Nephron (organoid): ENCODE measurements around the gene LTB.
A peak's percentile ranks its signal among the peaks of the same experiment; 100 is the strongest.

Source experiments
- H3K27ac Mint-ChIP-seq, 3 experiments: 2 replicates each; pipeline ENCODE4 v1.8.0; 2020; ENCODE audit warnings: mixed read lengths in 3 of 3, mild to moderate bottlenecking in 2 of 3, moderate library complexity in 1 of 3
- H3K27me3 Mint-ChIP-seq: 2 replicates; pipeline ENCODE4 v1.8.0; 2021; ENCODE audit warnings: low read depth, mild to moderate bottlenecking, moderate library complexity, mixed read lengths
- H3K36me3 Mint-ChIP-seq: 2 replicates; pipeline ENCODE4 v1.8.0; 2020; ENCODE audit warnings: low read depth, mixed read lengths
- H3K4me1 Mint-ChIP-seq: 2 replicates; pipeline ENCODE4 v1.8.0; 2020; ENCODE audit warnings: mixed read lengths
- H3K4me3 Mint-ChIP-seq, 3 experiments: 2 replicates each; pipeline ENCODE4 v1.8.0; 2020; ENCODE audit warnings: mild to moderate bottlenecking in 3 of 3, mixed read lengths in 3 of 3, moderate library complexity in 2 of 3
- H3K9me3 Mint-ChIP-seq: 2 replicates; pipeline ENCODE4 v1.8.0; 2020; ENCODE audit warnings: mixed read lengths
- CTCF ChIP-seq, 3 experiments: fragments of 200-600 bp; sonication (generic); IDR thresholded peaks; one replicate each; pipeline ENCODE4 v1.5.0; 2021; ENCODE audit warnings: antibody characterized with exemption in 3 of 3; ENCODE audit not compliant: unreplicated experiment in 3 of 3

Gene LTB

GRCh38 chr6:31575335-31575901, 6.8 kb downstream of the LTB start, which contains the start of gene TNF:
Gene TNF, plus strand, starts transcription at chr6:31575565. Its CDS starts 177 bp downstream, at chr6:31575742.
- Mint-ChIP-seq H3K27me3 (peaks cover 21% of the 10 kb centered on the region), H3K4me1 (peaks cover 2% of the 10 kb centered on the region), H3K27ac (no peak within 1 kb of the TSS), H3K36me3 (no peaks in the 10 kb centered on the region), H3K4me3 (peak within 1 kb of the TSS in 1 of 3 experiments; percentile 2), H3K9me3 (no peaks in the 10 kb centered on the region)
- no peak for TF ChIP-seq CTCF (IDR thresholded peaks at IDR 0.05; ENCODE audit: unreplicated experiment in 3 of 3)

DNA sequence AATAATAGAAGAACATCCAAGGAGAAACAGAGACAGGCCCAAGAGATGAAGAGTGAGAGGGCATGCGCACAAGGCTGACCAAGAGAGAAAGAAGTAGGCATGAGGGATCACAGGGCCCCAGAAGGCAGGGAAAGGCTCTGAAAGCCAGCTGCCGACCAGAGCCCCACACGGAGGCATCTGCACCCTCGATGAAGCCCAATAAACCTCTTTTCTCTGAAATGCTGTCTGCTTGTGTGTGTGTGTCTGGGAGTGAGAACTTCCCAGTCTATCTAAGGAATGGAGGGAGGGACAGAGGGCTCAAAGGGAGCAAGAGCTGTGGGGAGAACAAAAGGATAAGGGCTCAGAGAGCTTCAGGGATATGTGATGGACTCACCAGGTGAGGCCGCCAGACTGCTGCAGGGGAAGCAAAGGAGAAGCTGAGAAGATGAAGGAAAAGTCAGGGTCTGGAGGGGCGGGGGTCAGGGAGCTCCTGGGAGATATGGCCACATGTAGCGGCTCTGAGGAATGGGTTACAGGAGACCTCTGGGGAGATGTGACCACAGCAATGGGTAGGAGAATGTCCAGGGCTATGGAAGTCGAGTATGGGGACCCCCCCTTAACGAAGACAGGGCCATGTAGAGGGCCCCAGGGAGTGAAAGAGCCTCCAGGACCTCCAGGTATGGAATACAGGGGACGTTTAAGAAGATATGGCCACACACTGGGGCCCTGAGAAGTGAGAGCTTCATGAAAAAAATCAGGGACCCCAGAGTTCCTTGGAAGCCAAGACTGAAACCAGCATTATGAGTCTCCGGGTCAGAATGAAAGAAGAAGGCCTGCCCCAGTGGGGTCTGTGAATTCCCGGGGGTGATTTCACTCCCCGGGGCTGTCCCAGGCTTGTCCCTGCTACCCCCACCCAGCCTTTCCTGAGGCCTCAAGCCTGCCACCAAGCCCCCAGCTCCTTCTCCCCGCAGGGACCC, 7.8 kb downstream of the LTB start:
- Mint-ChIP-seq H3K4me3 (no peak overlapping the region), H3K4me1 (no peaks in the 10 kb centered on the region), H3K36me3 (no peaks in the 10 kb centered on the region), H3K27me3 (peaks cover 18% of the 10 kb centered on the region), H3K9me3 (no peaks in the 10 kb centered on the region), H3K27ac (no peak overlapping the region)
- no peak for TF ChIP-seq CTCF (IDR thresholded peaks at IDR 0.05; ENCODE audit: unreplicated experiment in 3 of 3)

- H3K4me1 Mint-ChIP-seq = no peaks in the 10 kb centered on the region
- no peaks in the 10 kb centered on the region for H3K9me3 Mint-ChIP-seq
- no peak overlapping the region for H3K4me3 Mint-ChIP-seq
- no peak for TF ChIP-seq CTCF (IDR thresholded peaks at IDR 0.05; ENCODE audit: unreplicated experiment in 3 of 3)
- no peak overlapping the region for H3K27ac Mint-ChIP-seq
- H3K27me3 Mint-ChIP-seq = peaks cover 21% of the 10 kb centered on the region
- H3K36me3 Mint-ChIP-seq = no peaks in the 10 kb centered on the region
These were observed 8.8 kb downstream of the LTB start for GRCh38 chr6:31573239-31574105.

- H3K36me3 Mint-ChIP-seq = no peaks in the 10 kb centered on the region
- H3K9me3 Mint-ChIP-seq = no peaks in the 10 kb centered on the region
- peak within 1 kb of the TSS in 1 of 3 experiments; percentile 19 for H3K4me3 Mint-ChIP-seq
- H3K27me3 Mint-ChIP-seq = peaks cover 21% of the 10 kb centered on the region
- H3K27ac Mint-ChIP-seq = no peak within 1 kb of the TSS
- TF ChIP-seq CTCF (IDR thresholded peaks at IDR 0.05; ENCODE audit: unreplicated experiment in 3 of 3) = no peak
- H3K4me1 Mint-ChIP-seq = no peaks in the 10 kb centered on the region
These were observed 9.9 kb downstream of the LTB start, which contains the start of gene LTA for GRCh38 chr6:31572041-31572911. Gene LTA, plus strand, starts transcription at chr6:31572289. Its CDS starts 454 bp downstream, at chr6:31572743.

- Mint-ChIP-seq H3K27ac (no peak overlapping the region), H3K9me3 (no peaks in the 10 kb centered on the region), H3K4me3 (no peak overlapping the region), H3K4me1 (no peaks in the 10 kb centered on the region), H3K27me3 (peaks cover 21% of the 10 kb centered on the region), H3K36me3 (no peaks in the 10 kb centered on the region)
- no peak for TF ChIP-seq CTCF (IDR thresholded peaks at IDR 0.05; ENCODE audit: unreplicated experiment in 3 of 3)
These were observed 12.2 kb downstream of the LTB start for GRCh38 chr6:31569861-31570536.
